Esophagus muscularis mucosa (tissue), 4 donors: ENCODE data around the gene OSBPL9. TPM values are rescaled to one million over a fixed set of nuclear protein-coding genes. Genes with fewer than 3 reads are reported as not detected.

Experiments used
- DNase-seq: peaks from one replicate; pipeline ENCODE4 v3.0.0-alpha.2; 2017; ENCODE audit errors: extremely low spot score
- H3K27ac ChIP-seq, 4 donors: fragments of 200-600 bp; sonication (generic); replicated peaks in 1 of 4; 1 replicate in 3 of 4; 2 replicates in 1 of 4; pipeline ENCODE4 v1.5.1; 2016 to 2019; ENCODE audit warnings: mild to moderate bottlenecking in 1 of 4
- H3K27me3 ChIP-seq, 4 donors: fragments of 200-600 bp; sonication (generic); one replicate each; pipeline versions ENCODE4 v1.5.1 to v1.6.0; 2016 to 2019
- H3K36me3 ChIP-seq, 4 donors: fragments of 200-600 bp; sonication (generic); one replicate each; pipeline ENCODE4 v1.5.1; 2016 to 2019
- H3K4me1 ChIP-seq, 4 donors: fragments of 200-600 bp; sonication (generic); one replicate each; pipeline ENCODE4 v1.5.1; 2016 to 2019
- H3K4me3 ChIP-seq, 4 donors: fragments of 200-600 bp; sonication (generic); 1 replicate in 2 of 4; 2 replicates in 2 of 4; pipeline ENCODE4 v1.5.1; 2016 to 2019; ENCODE audit warnings: mild to moderate bottlenecking in 4 of 4, moderate library complexity in 1 of 4
- H3K9me3 ChIP-seq, 4 donors: fragments of 200-600 bp; sonication (generic); 1 replicate in 3 of 4; 2 replicates in 1 of 4; pipeline ENCODE4 v1.5.1; 2016 to 2019
- EP300 ChIP-seq: sonication (generic); formaldehyde crosslinking; IDR thresholded peaks from one replicate; pipeline ENCODE4 v1.6.1; 2017; ENCODE audit warnings: antibody characterized with exemption
- POLR2A ChIP-seq: fragments of 450-650 bp; IDR thresholded peaks from one replicate; pipeline ENCODE4 v1.6.1; 2017; ENCODE audit warnings: antibody characterized with exemption, moderate library complexity, mild to moderate bottlenecking, low read depth
- POLR2AphosphoS5 ChIP-seq, 2 donors: sonication (generic); formaldehyde crosslinking; IDR thresholded peaks; one replicate each; pipeline ENCODE4 v1.6.1; 2017; ENCODE audit warnings: antibody characterized with exemption in 2 of 2
- WGBS: methylation state at CpG from one replicate; pipeline ENCODE4 v1.1.5; 2018; 5-methylcytosine and 5-hydroxymethylcytosine counted together
- intact Hi-C: fragments of 100-400 bp; cut with DNase I; formaldehyde crosslinking; loops from one replicate; pipeline ENCODE4 v1.15.1; 2023
- total RNA-seq, 4 donors: library from RNA; depleted of rRNA; stranded (reverse); fragments of >200 nt; gene quantifications; one replicate each; pipeline versions ENCODE4 v1.1.0 to v1.2.1, GENCODE V29; 2016
- TF ChIP-seq, protein P1 (sequence below), 3 experiments: fragments of 200-600 bp in 2 of 3; fragments of 450-650 bp in 1 of 3; sonication (generic) in 2 of 3; IDR thresholded peaks; one replicate each; pipeline ENCODE4 v1.5.1; 2017 to 2019; ENCODE audit warnings: antibody characterized with exemption in 3 of 3, mild to moderate bottlenecking in 2 of 3, moderate library complexity in 1 of 3

Gene OSBPL9
- total RNA-seq, 4 donors from 2014 or later = 66.8 to 84.5 (median 75.9) TPM

GRCh38 chr1:51630922-51631321 lies 14.0 kb downstream of the OSBPL9 start:
- intact Hi-C loops = no loop called here

GRCh38 chr1:51631747-51632146 lies 14.9 kb downstream of the OSBPL9 start:
- no peaks in the 10 kb centered on the region for H3K9me3 ChIP-seq
- intact Hi-C loops = no loop called here
- peaks cover 0 to 5% (median 0%) of the 10 kb centered on the region in 4 donors for H3K36me3 ChIP-seq
- peaks cover 11 to 37% (median 24%) of the 10 kb centered on the region in 4 donors for H3K4me1 ChIP-seq
- H3K27me3 ChIP-seq = no peaks in the 10 kb centered on the region
- WGBS = 95% methylated on average over 1 of the region's 1 CpG
- no peak overlapping the region for H3K4me3 ChIP-seq
- DNase-seq = no peak
- TF ChIP-seq POLR2A = no peak
- H3K27ac ChIP-seq = no peak overlapping the region

More at GRCh38 chr1:51630922-51631321, 14.0 kb downstream of the OSBPL9 start:
- WGBS = 88% methylated on average over 3 of the region's 3 CpGs
- no peak overlapping the region for H3K27ac ChIP-seq
- H3K4me1 ChIP-seq = peaks cover 8 to 38% (median 23%) of the 10 kb centered on the region in 4 donors
- no peak for TF ChIP-seq EP300
- no peak for TF ChIP-seq POLR2A
- TF ChIP-seq, protein P1, sequence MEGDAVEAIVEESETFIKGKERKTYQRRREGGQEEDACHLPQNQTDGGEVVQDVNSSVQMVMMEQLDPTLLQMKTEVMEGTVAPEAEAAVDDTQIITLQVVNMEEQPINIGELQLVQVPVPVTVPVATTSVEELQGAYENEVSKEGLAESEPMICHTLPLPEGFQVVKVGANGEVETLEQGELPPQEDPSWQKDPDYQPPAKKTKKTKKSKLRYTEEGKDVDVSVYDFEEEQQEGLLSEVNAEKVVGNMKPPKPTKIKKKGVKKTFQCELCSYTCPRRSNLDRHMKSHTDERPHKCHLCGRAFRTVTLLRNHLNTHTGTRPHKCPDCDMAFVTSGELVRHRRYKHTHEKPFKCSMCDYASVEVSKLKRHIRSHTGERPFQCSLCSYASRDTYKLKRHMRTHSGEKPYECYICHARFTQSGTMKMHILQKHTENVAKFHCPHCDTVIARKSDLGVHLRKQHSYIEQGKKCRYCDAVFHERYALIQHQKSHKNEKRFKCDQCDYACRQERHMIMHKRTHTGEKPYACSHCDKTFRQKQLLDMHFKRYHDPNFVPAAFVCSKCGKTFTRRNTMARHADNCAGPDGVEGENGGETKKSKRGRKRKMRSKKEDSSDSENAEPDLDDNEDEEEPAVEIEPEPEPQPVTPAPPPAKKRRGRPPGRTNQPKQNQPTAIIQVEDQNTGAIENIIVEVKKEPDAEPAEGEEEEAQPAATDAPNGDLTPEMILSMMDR (IDR thresholded peaks at IDR 0.05) = no peak
- no peak for TF ChIP-seq POLR2AphosphoS5 (IDR thresholded peaks at IDR 0.05)
- no peak overlapping the region for H3K4me3 ChIP-seq
- H3K36me3 ChIP-seq = peaks cover 0 to 5% (median 0%) of the 10 kb centered on the region in 4 donors
- no peak for DNase-seq
- H3K9me3 ChIP-seq = no peaks in the 10 kb centered on the region
- no peaks in the 10 kb centered on the region for H3K27me3 ChIP-seq

- TF ChIP-seq, protein P1 (IDR thresholded peaks at IDR 0.05) = no peak
- no peak for TF ChIP-seq POLR2A
- no peak for TF ChIP-seq EP300
- no peak overlapping the region for H3K4me3 ChIP-seq
- no peaks in the 10 kb centered on the region for H3K9me3 ChIP-seq
- no peak overlapping the region for H3K27ac ChIP-seq
- DNase-seq = no peak
- peaks cover 11 to 44% (median 20%) of the 10 kb centered on the region in 4 donors for H3K4me1 ChIP-seq
- peaks cover 0 to 5% (median 0%) of the 10 kb centered on the region in 4 donors for H3K36me3 ChIP-seq
- WGBS = 92% methylated on average over 7 of the region's 7 CpGs
- no peaks in the 10 kb centered on the region for H3K27me3 ChIP-seq
- intact Hi-C loops = no loop called here
Measured at GRCh38 chr1:51634618-51635017, 17.7 kb downstream of the OSBPL9 start.

GRCh38 chr1:51635615-51636014 lies 18.7 kb downstream of the OSBPL9 start:
- intact Hi-C loops = no loop called here
- Histone ChIP-seq H3K9me3 (no peaks in the 10 kb centered on the region), H3K36me3 (peaks cover 0 to 5% (median 0%) of the 10 kb centered on the region in 4 donors), H3K4me3 (no peak overlapping the region), H3K27me3 (no peaks in the 10 kb centered on the region), H3K27ac (no peak overlapping the region), H3K4me1 (peaks cover 11 to 47% (median 24%) of the 10 kb centered on the region in 4 donors)
- WGBS = 90% methylated on average over 3 of the region's 3 CpGs
- DNase-seq = no peak
- TF ChIP-seq EP300 (no peak), POLR2A (no peak), POLR2AphosphoS5 (IDR thresholded peaks at IDR 0.05) (no peak)
- TF ChIP-seq, protein P1 (IDR thresholded peaks at IDR 0.05) = no peak

- Histone ChIP-seq H3K4me1 (peaks cover 16 to 50% (median 30%) of the 10 kb centered on the region in 4 donors), H3K27ac (peak overlapping the region in 3 of 4 donors; percentile 18 to 61 (median 60)), H3K9me3 (no peaks in the 10 kb centered on the region), H3K27me3 (no peaks in the 10 kb centered on the region), H3K36me3 (peaks cover 0 to 5% (median 0%) of the 10 kb centered on the region in 4 donors), H3K4me3 (no peak overlapping the region)
- intact Hi-C loops = no loop called here
- no peak for DNase-seq
- TF ChIP-seq POLR2A (no peak), EP300 (no peak), POLR2AphosphoS5 (IDR thresholded peaks at IDR 0.05) (no peak)
- TF ChIP-seq, protein P1 (IDR thresholded peaks at IDR 0.05) = no peak
- 95% methylated on average over 2 of the region's 2 CpGs for WGBS
Measured at GRCh38 chr1:51636191-51636590, 19.3 kb downstream of the OSBPL9 start.
